GM08714 (cell line): ENCODE data around the gene METRNL.

ENCODE experiments used
- H3K4me3 ChIP-seq: fragments of 200-500 bp; sonication (Bioruptor generic); 2 replicates; pipeline ENCODE4 v1.5.1; 2014; ENCODE audit warnings: mild to moderate bottlenecking, low read length, inconsistent platforms
- ZNF274 ChIP-seq: IDR thresholded peaks from 2 replicates; pipeline ENCODE4 v1.6.1; 2012; ENCODE audit warnings: mild to moderate bottlenecking, low read depth, low read length

The METRNL gene

GRCh38 chr17:83094291-83094690 is 14.9 kb downstream of the METRNL start:
- H3K4me3 ChIP-seq: no peak overlapping the region
- no peak for TF ChIP-seq ZNF274

GRCh38 chr17:83095016-83095415 is 15.6 kb downstream of the METRNL start:
- H3K4me3 ChIP-seq: no peak overlapping the region
- TF ChIP-seq ZNF274: no peak

- no peak for TF ChIP-seq ZNF274
- H3K4me3 ChIP-seq: no peak overlapping the region
These were observed 17.2 kb downstream of the METRNL start for GRCh38 chr17:83096401-83097224.

GRCh38 chr17:83097831-83098230 is 18.4 kb downstream of the METRNL start:
- TF ChIP-seq ZNF274: no peak
- no peak overlapping the region for H3K4me3 ChIP-seq

GRCh38 chr17:83098241-83099085 is 19.1 kb downstream of the METRNL start:
- H3K4me3 ChIP-seq: no peak overlapping the region
- no peak for TF ChIP-seq ZNF274

GRCh38 chr17:83099086-83099555 is 19.7 kb downstream of the METRNL start:
- TF ChIP-seq ZNF274: no peak
- H3K4me3 ChIP-seq: no peak overlapping the region

GRCh38 chr17:83099570-83100181 is 20.3 kb downstream of the METRNL start:
- H3K4me3 ChIP-seq: no peak overlapping the region

GRCh38 chr17:83100220-83100852 is 20.9 kb downstream of the METRNL start:
- no peak for TF ChIP-seq ZNF274
- H3K4me3 ChIP-seq: no peak overlapping the region

More at GRCh38 chr17:83099570-83100181, 20.3 kb downstream of the METRNL start:
- TF ChIP-seq ZNF274: no peak

GRCh38 chr17:83100853-83101391 is 21.5 kb downstream of the METRNL start:
- no peak for TF ChIP-seq ZNF274
- H3K4me3 ChIP-seq: no peak overlapping the region

GRCh38 chr17:83101805-83102480 is 22.5 kb downstream of the METRNL start:
- no peak for TF ChIP-seq ZNF274
- no peak overlapping the region for H3K4me3 ChIP-seq

GRCh38 chr17:83103200-83103942 is 24.0 kb downstream of the METRNL start:
- TF ChIP-seq ZNF274: no peak
- no peak overlapping the region for H3K4me3 ChIP-seq

- H3K4me3 ChIP-seq: no peak overlapping the region
These were observed 24.5 kb downstream of the METRNL start for GRCh38 chr17:83103943-83104311.

More at GRCh38 chr17:83103943-83104311, 24.5 kb downstream of the METRNL start:
- TF ChIP-seq ZNF274: no peak
